Common myeloid progenitor, CD34-positive (primary cell): Measurements from ENCODE around the gene SLC13A5.

Experiments used
- CTCF ChIA-PET: fragments of 350-600 bp; sonication (Branson Sonifier 250); formaldehyde crosslinking; loops from one replicate; lab custom pipeline; 2021; ENCODE audit warnings: antibody characterized with exemption; lab: Charles Lee
- POLR2A ChIA-PET: fragments of 350-600 bp; sonication (Branson Sonifier 250); formaldehyde crosslinking; loops from one replicate; lab custom pipeline; 2021; ENCODE audit warnings: antibody characterized with exemption; lab: Charles Lee
- DNase-seq, 3 donors: peaks; one replicate each; pipeline versions ENCODE4 v3.0.0 to v3.0.0-alpha.2; 2013
- H3K27ac ChIP-seq, 2 experiments: 1 replicate in 1 of 2; 2 replicates in 1 of 2; pipeline ENCODE4 v1.7.0; 2013; ENCODE audit warnings: inconsistent platforms in 2 of 2, low read length in 2 of 2, mild to moderate bottlenecking in 2 of 2, low read depth in 1 of 2, moderate library complexity in 1 of 2; ENCODE audit not compliant: severe bottlenecking in 2 of 2, insufficient read depth in 1 of 2, poor library complexity in 1 of 2
- H3K27me3 ChIP-seq, 5 experiments: replicated peaks in 2 of 5; 1 replicate in 3 of 5; 2 replicates in 2 of 5; pipeline versions ENCODE4 v1.6.1 to v1.7.0; 2013; ENCODE audit warnings: low read length in 4 of 5, mild to moderate bottlenecking in 2 of 5, moderate library complexity in 2 of 5, inconsistent platforms in 1 of 5; ENCODE audit not compliant: insufficient read depth in 5 of 5, control insufficient read depth in 4 of 5
- H3K36me3 ChIP-seq, 4 experiments: 1 replicate in 2 of 4; 2 replicates in 2 of 4; pipeline versions ENCODE4 v1.6.1 to v1.7.0; 2013; ENCODE audit warnings: low read length in 3 of 4, control low read depth in 1 of 4, mild to moderate bottlenecking in 1 of 4; ENCODE audit not compliant: control insufficient read depth in 4 of 4, insufficient read depth in 4 of 4
- H3K4me1 ChIP-seq, 4 experiments: 1 replicate in 3 of 4; 2 replicates in 1 of 4; pipeline versions ENCODE4 v1.6.1 to v1.7.1; 2013; ENCODE audit warnings: low read length in 3 of 4, mild to moderate bottlenecking in 3 of 4, control low read depth in 1 of 4, inconsistent platforms in 1 of 4, moderate library complexity in 1 of 4; ENCODE audit not compliant: control insufficient read depth in 4 of 4, insufficient read depth in 4 of 4; ENCODE audit errors: control extremely low read depth in 1 of 4
- H3K4me3 ChIP-seq, 7 experiments: 1 replicate in 4 of 7; 2 replicates in 3 of 7; pipeline versions ENCODE4 v1.5.1 to v1.7.0; 2013; ENCODE audit warnings: mild to moderate bottlenecking in 7 of 7, low read length in 6 of 7, moderate library complexity in 6 of 7, inconsistent platforms in 2 of 7, low read depth in 2 of 7, control low read depth in 1 of 7; ENCODE audit not compliant: insufficient read depth in 4 of 7, control insufficient read depth in 1 of 7; ENCODE audit errors: extremely low read depth in 1 of 7
- H3K9me3 ChIP-seq, 5 experiments: 1 replicate in 4 of 5; 2 replicates in 1 of 5; pipeline versions ENCODE4 v1.6.1 to v1.7.1; 2013; ENCODE audit warnings: low read length in 4 of 5, mild to moderate bottlenecking in 2 of 5, inconsistent platforms in 1 of 5, low read depth in 1 of 5, moderate library complexity in 1 of 5; ENCODE audit not compliant: control insufficient read depth in 4 of 5, insufficient read depth in 2 of 5; ENCODE audit errors: control extremely low read depth in 1 of 5
- WGBS: methylation state at CpG from one replicate; pipeline ENCODE4 v1.1.5; 2013; ENCODE audit not compliant: insufficient coverage; 5-methylcytosine and 5-hydroxymethylcytosine counted together

Gene SLC13A5

DNA sequence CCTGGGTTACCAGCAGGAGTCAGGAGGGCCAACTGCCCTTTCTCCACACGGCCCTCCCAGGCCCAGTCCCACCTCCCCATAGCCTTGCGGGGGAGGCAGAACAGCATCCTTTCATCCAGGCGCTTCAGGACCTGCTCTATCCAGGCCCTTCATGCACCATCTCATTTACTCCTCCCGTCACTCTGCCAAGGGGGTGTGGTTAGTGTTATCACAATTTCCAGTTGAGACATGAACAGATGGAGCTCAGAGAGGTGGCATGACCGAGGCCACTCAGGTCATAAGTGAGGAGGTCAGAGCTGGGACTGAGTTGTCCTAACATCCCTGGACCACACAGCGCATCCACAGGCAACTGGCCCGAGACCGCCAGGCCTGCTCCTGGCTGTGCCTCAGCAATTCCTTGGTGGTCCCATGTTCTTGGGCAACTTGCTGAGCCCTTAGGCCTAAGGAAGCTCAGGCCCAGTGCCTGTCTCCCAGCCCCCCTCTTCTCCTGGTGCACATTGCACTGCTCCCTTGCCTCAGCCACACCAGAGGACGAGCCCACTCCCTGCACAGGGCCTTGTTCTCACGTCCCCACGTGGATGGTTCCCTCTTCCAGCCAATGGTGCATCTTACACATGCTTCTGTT is 37.9 kb downstream of the SLC13A5 start:
- POLR2A ChIA-PET, result no interaction called here

DNA sequence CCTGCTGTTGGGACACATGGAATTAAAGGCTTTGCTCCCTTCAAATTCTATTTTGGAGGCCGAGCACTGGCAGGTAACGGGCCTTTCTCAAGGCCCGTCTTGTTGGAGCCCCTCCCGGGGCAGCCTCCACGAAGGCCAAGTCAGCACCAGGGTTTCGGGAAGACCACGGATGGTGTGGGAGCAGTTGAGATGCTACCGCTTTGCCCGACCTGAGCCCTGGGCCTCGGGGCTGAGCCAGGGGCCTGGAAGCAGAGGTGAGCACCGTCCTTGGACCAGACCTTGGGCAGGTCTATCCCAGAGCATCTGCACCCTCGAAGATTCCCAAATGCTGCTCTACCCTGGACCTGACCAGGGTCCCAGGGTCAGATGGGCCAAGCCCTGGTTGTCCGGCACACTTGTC is 38.6 kb downstream of the SLC13A5 start:
- Histone ChIP-seq H3K36me3 (no peaks in the 10 kb centered on the region), H3K4me3 (no peak overlapping the region), H3K9me3 (no peaks in the 10 kb centered on the region), H3K27ac (no peak overlapping the region), H3K27me3 (peaks cover 0 to 43% (median 33%) of the 10 kb centered on the region in 5 experiments), H3K4me1 (peaks cover 0 to 12% (median 11%) of the 10 kb centered on the region in 4 experiments)
- ChIA-PET CTCF (no interaction called here), POLR2A (no interaction called here)
- WGBS, result 98% methylated on average over 13 of the region's 13 CpGs
- no peak for DNase-seq

More for the DNA sequence above, 37.9 kb downstream of the SLC13A5 start:
- peaks cover 0 to 12% (median 11%) of the 10 kb centered on the region in 4 experiments for H3K4me1 ChIP-seq
- no peak for DNase-seq
- 83% methylated on average over 9 of the region's 11 CpGs for WGBS
- no peaks in the 10 kb centered on the region for H3K36me3 ChIP-seq
- CTCF ChIA-PET, result interaction anchor here (0.6 to 4.4 kb wide), 2 partner anchors 8 to 146 kb away, joined by 3 to 19 read pairs; no protein-coding TSS in a partner anchor
- H3K27ac ChIP-seq, result no peak overlapping the region
- no peaks in the 10 kb centered on the region for H3K9me3 ChIP-seq
- no peak overlapping the region for H3K4me3 ChIP-seq
- H3K27me3 ChIP-seq, result peaks cover 0 to 46% (median 33%) of the 10 kb centered on the region in 5 experiments

GRCh38 chr17:6671431-6671830 is 41.7 kb downstream of the SLC13A5 start:
- no peak for DNase-seq
- Histone ChIP-seq H3K36me3 (no peaks in the 10 kb centered on the region), H3K4me3 (no peak overlapping the region), H3K4me1 (peaks cover 0 to 4% (median under 1%) of the 10 kb centered on the region in 4 experiments), H3K27ac (no peak overlapping the region), H3K9me3 (no peaks in the 10 kb centered on the region), H3K27me3 (peaks cover 0 to 35% (median 18%) of the 10 kb centered on the region in 5 experiments)
- ChIA-PET CTCF (interaction anchor here (1.1 to 1.3 kb wide), 2 partner anchors 10 to 44 kb away, joined by 3 to 5 read pairs; no protein-coding TSS in a partner anchor), POLR2A (no interaction called here)
- WGBS, result 100% methylated on average over 7 of the region's 7 CpGs

- ChIA-PET POLR2A (no interaction called here), CTCF (interaction anchor here (1.1 to 1.3 kb wide), 2 partner anchors 10 to 44 kb away, joined by 3 to 5 read pairs; no protein-coding TSS in a partner anchor)
- H3K27ac ChIP-seq, result no peak overlapping the region
- no peaks in the 10 kb centered on the region for H3K9me3 ChIP-seq
- WGBS, result 96% methylated on average over 6 of the region's 6 CpGs
- H3K27me3 ChIP-seq, result peaks cover 0 to 34% (median 17%) of the 10 kb centered on the region in 5 experiments
- no peak overlapping the region for H3K4me3 ChIP-seq
- no peak for DNase-seq
- H3K4me1 ChIP-seq, result peaks cover 0 to 6% (median 2%) of the 10 kb centered on the region in 4 experiments
- H3K36me3 ChIP-seq, result no peaks in the 10 kb centered on the region
Measured at GRCh38 chr17:6670999-6671398, 42.2 kb downstream of the SLC13A5 start.

GRCh38 chr17:6670571-6670970 is 42.6 kb downstream of the SLC13A5 start:
- H3K27me3 ChIP-seq, result peaks cover 0 to 30% (median 14%) of the 10 kb centered on the region in 5 experiments
- H3K27ac ChIP-seq, result no peak overlapping the region
- CTCF ChIA-PET, result interaction anchor here (1.3 kb wide), 1 partner anchor 10 kb away, joined by 5 read pairs; no protein-coding TSS in a partner anchor
- 94% methylated on average over 7 of the region's 8 CpGs for WGBS
- DNase-seq, result no peak
- POLR2A ChIA-PET, result no interaction called here
- H3K9me3 ChIP-seq, result no peaks in the 10 kb centered on the region
- H3K4me3 ChIP-seq, result no peak overlapping the region
- H3K4me1 ChIP-seq, result peaks cover 0 to 6% (median 2%) of the 10 kb centered on the region in 4 experiments
- H3K36me3 ChIP-seq, result no peaks in the 10 kb centered on the region

DNA sequence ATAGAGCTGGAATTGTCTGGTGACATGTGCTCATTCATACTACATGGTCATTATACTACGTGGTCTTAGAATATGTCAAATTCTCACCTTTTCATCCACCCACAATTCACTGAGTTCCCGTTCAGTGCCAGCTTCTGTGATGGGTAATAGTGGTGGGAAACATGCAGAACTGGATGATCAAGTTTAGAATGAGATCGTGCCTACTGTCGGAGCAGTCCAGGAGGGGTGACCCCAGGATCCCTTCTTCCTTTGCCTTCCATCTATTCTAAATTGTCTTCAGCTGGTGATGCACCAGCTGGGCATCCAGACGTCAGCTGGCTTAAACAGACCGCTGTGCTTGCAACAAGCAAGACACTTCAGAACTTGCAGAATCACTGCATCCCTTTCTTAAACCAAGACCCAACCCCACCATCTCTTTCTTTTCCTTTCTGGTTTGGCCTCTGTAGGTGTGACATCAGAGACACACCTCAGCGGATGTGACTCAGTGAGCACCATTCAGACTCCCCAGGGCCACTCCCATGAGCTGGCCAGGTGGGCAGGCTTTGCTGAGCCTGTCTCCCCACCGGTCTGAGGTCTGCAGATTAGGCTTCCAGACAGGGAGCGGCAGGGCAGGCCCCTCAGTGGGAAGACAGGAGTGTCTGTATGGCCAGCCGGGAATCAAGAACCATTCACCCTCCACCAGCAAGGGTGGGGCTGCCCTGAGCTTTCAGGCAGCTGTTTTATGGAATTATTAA is 43.5 kb downstream of the SLC13A5 start:
- DNase-seq, result no peak
- CTCF ChIA-PET, result interaction anchor here (0.7 kb wide), 1 partner anchor 32 kb away, joined by 4 read pairs; no protein-coding TSS in a partner anchor
- no peaks in the 10 kb centered on the region for H3K36me3 ChIP-seq
- H3K4me3 ChIP-seq, result no peak overlapping the region
- H3K27ac ChIP-seq, result no peak overlapping the region
- POLR2A ChIA-PET, result no interaction called here
- H3K9me3 ChIP-seq, result no peaks in the 10 kb centered on the region
- peaks cover 0 to 6% (median 2%) of the 10 kb centered on the region in 4 experiments for H3K4me1 ChIP-seq
- peaks cover 0 to 25% (median 9%) of the 10 kb centered on the region in 5 experiments for H3K27me3 ChIP-seq
- WGBS, result 93% methylated on average over 7 of the region's 10 CpGs
